Measurements from ENCODE around the gene SPOCK1. TPM values are rescaled to one million over a fixed set of nuclear protein-coding genes. Genes with fewer than 3 reads are reported as not detected.

SPOCK1 gene
- polyA plus RNA-seq, 2 of the 4 experiments (the other 2 are of a cell fraction) = 28.9 to 40.8 TPM

GRCh38 chr5:137129886-137130680 lies 369.0 kb downstream of the SPOCK1 start:
- Histone ChIP-seq H3K9me3 (no peaks in the 10 kb centered on the region), H3K4me1 (no peaks in the 10 kb centered on the region), H3K27ac (no peak overlapping the region), H3K4me2 (no peak overlapping the region), H3K4me3 (no peak overlapping the region)
- TF ChIP-seq CHD2 (IDR thresholded peaks at IDR 0.05; ENCODE audit: low read length, partially characterized antibody) (no peak), USF2 (IDR thresholded peaks at IDR 0.05) (no peak), JUNB (IDR thresholded peaks at IDR 0.05) (no peak), RFX5 (IDR thresholded peaks at IDR 0.05) (no peak), ZSCAN20 (CRISPR knock-in tag; IDR thresholded peaks at IDR 0.05) (no peak), EP300 (IDR thresholded peaks at IDR 0.05) (no peak), RNF2 (IDR thresholded peaks at IDR 0.05; ENCODE audit: borderline replicate concordance, low read depth) (no peak), FOSB (CRISPR knock-in tag; IDR thresholded peaks at IDR 0.05) (no peak), KDM5A (IDR thresholded peaks at IDR 0.05) (no peak), JUN (IDR thresholded peaks at IDR 0.05) (no peak), PHF8 (IDR thresholded peaks at IDR 0.05; ENCODE audit: borderline replicate concordance, low read depth) (no peak), HMGXB4 (CRISPR knock-in tag; IDR thresholded peaks at IDR 0.05; ENCODE audit: borderline replicate concordance) (no peak), SMC3 (IDR thresholded peaks at IDR 0.05) (no peak), EHMT2 (IDR thresholded peaks at IDR 0.05; ENCODE audit: low read depth) (no peak)
- ChIA-PET CTCF (interaction anchor here (0.8 kb wide), 1 partner anchor 51 kb away, joined by 3 read pairs; no protein-coding TSS in a partner anchor), POLR2A (no interaction called here)
- FAIRE-seq (no peak), ATAC-seq (no peak), DNase-seq (ENCODE audit: low read depth in 1 of 2, low spot score in 1 of 2) (no peak)
- whole genome bisulfite sequencing (ENCODE audit: missing lambda C conversion rate) = 23% methylated on average over 2 of the region's 2 CpGs

- DNase-seq (ENCODE audit: low read depth in 1 of 2, low spot score in 1 of 2) (no peak), FAIRE-seq (no peak), ATAC-seq (no peak)
- ChIA-PET CTCF (interaction anchor here (0.7 kb wide), 1 partner anchor 20 kb away, joined by 3 read pairs; no protein-coding TSS in a partner anchor), POLR2A (no interaction called here)
- no peak overlapping the region for H3K4me2 ChIP-seq
- H3K4me1 ChIP-seq = no peaks in the 10 kb centered on the region
- H3K27ac ChIP-seq = no peak overlapping the region
- WGBS (ENCODE audit: missing lambda C conversion rate) = 59% methylated on average over 4 of the region's 4 CpGs
- H3K4me3 ChIP-seq = no peak overlapping the region
- no peaks in the 10 kb centered on the region for H3K9me3 ChIP-seq
- TF ChIP-seq E2F6 (IDR thresholded peaks at IDR 0.05; ENCODE audit: borderline replicate concordance, low read depth) (no peak), BCL3 (IDR thresholded peaks at IDR 0.05) (no peak), PBX3 (IDR thresholded peaks at IDR 0.05) (no peak), CHD2 (IDR thresholded peaks at IDR 0.05; ENCODE audit: low read length, partially characterized antibody) (no peak), PHF8 (IDR thresholded peaks at IDR 0.05; ENCODE audit: borderline replicate concordance, low read depth) (no peak), CTCF (IDR thresholded peaks at IDR 0.05) (no peak), ELK1 (IDR thresholded peaks at IDR 0.05; ENCODE audit: low read depth, low read length) (no peak), REST (IDR thresholded peaks at IDR 0.05) (no peak), SMC3 (IDR thresholded peaks at IDR 0.05) (no peak), HOXB13 (CRISPR knock-in tag; IDR thresholded peaks at IDR 0.05; ENCODE audit: low read depth) (no peak)
Measured at GRCh38 chr5:137128012-137128411, 371.1 kb downstream of the SPOCK1 start.
